Calu3 (cell line): ENCODE measurements around the gene GMDS. TPM values are rescaled to one million over a fixed set of nuclear protein-coding genes. Genes with fewer than 3 reads are reported as not detected.

Experiments used
- BruUV-seq: library from RNA; stranded (reverse); fragments of 400-500 nt; replicated peaks from 2 replicates; lab custom pipeline; 2021; lab: Mats Ljungman, UMichigan
- CTCF ChIA-PET: fragments of 300-600 bp; sonication (Branson Sonifier 250); formaldehyde crosslinking; loops from one replicate; lab custom pipeline; 2022; ENCODE audit warnings: antibody characterized with exemption; lab: Charles Lee
- DNase-seq: peaks from one replicate; pipeline ENCODE4 v3.0.0; 2022
- H3K27ac Mint-ChIP-seq: one replicate; pipeline ENCODE4 v1.8.0; 2022; ENCODE audit warnings: mixed read lengths; ENCODE audit not compliant: unreplicated experiment
- H3K27me3 Mint-ChIP-seq: one replicate; pipeline ENCODE4 v1.8.0; 2022; ENCODE audit warnings: mixed read lengths; ENCODE audit not compliant: unreplicated experiment
- H3K36me3 Mint-ChIP-seq: one replicate; pipeline ENCODE4 v1.8.0; 2022; ENCODE audit warnings: mild to moderate bottlenecking, moderate library complexity, mixed read lengths; ENCODE audit not compliant: insufficient read depth, unreplicated experiment
- H3K4me1 Mint-ChIP-seq: one replicate; pipeline ENCODE4 v1.8.0; 2022; ENCODE audit warnings: mild to moderate bottlenecking, low read depth, mixed read lengths; ENCODE audit not compliant: unreplicated experiment
- H3K4me3 Mint-ChIP-seq: one replicate; pipeline ENCODE4 v1.8.0; 2022; ENCODE audit warnings: mild to moderate bottlenecking, low read depth, moderate library complexity, mixed read lengths; ENCODE audit not compliant: unreplicated experiment
- H3K9me3 Mint-ChIP-seq: one replicate; pipeline ENCODE4 v1.8.0; 2022; ENCODE audit warnings: low read depth, mixed read lengths; ENCODE audit not compliant: unreplicated experiment
- CTCF ChIP-seq: fragments of 200-600 bp; IDR thresholded peaks from one replicate; pipeline ENCODE4 v1.8.0; 2022; ENCODE audit warnings: antibody characterized with exemption; ENCODE audit not compliant: unreplicated experiment
- intact Hi-C: fragments of 100-400 bp; cut with micrococcal nuclease; formaldehyde crosslinking; loops from one replicate; pipeline ENCODE4 v1.10.0; 2022; ENCODE audit not compliant: unreplicated experiment
- total RNA-seq: library from RNA; stranded (reverse); gene quantifications from 2 replicates; pipeline ENCODE4 v1.2.3, GENCODE V29; 2022

The GMDS gene
- total RNA-seq, 1 experiment from 2014 or later: 58.2 TPM

DNA sequence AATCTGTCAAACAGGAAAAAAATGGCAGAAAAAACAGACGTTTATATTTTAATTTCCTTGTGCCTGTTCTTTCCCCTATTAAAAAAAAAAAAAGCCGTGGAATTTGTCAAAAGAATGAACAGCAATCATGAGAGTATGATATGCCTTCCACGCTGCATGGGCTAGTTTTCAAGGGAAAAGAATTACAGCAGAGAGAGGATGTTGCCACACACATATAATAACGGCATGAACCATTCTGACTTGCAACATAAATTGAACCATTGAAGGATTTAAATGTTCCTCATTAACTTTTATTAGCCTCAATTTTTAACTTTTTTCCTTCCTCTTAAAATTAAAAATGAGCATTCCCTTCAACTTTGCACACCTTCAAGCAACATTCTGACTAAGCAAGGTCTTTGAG is 333.9 kb downstream of the GMDS start:
- Mint-ChIP-seq H3K9me3 (no peaks in the 10 kb centered on the region), H3K4me1 (peaks cover 7% of the 10 kb centered on the region), H3K27ac (no peak overlapping the region), H3K4me3 (no peak overlapping the region), H3K27me3 (no peaks in the 10 kb centered on the region), H3K36me3 (no peaks in the 10 kb centered on the region)
- no peak for TF ChIP-seq CTCF
- CTCF ChIA-PET: no interaction called here
- intact Hi-C loops: loop anchor here (10.0 kb wide), 1 partner anchor 147 kb away; no protein-coding TSS in a partner anchor
- BruUV-seq: no TSS peak
- no peak for DNase-seq

DNA sequence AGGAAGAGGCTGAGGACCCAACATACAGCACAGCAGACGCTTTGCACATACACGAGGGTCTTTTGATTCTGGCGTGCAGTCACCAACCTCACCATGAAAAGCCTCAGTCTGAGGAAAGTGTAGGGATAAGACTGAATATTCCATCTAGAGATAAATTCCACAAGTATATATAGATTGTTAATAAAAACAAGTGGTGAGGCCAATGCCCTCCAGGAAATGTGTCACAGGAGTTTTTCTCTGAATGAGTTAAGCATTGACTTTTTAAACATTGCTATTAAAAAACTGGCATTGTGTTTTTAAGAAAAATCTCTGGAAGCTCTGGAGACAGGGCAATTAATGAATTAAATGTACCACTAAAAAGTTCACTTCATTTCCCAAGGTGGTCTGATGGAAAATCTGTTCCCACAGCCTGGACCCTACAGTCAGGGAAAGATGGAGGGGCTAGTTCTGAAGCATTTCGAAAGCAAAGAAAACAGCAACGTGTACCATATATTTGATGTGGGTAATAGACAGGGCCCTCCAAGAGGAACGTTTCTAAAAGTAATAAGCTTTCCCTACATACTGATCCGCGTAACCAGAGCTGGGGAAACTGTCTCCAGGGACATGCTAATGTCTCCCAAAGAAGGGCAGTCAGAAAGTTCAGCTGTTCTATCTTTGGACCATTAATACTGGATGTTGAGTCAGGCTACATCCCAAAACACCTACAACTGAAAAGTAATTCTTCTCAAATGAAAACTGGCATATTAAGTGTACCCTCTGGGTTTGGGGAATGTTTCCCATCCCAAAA is 334.6 kb downstream of the GMDS start:
- CTCF ChIA-PET: no interaction called here
- H3K4me3 Mint-ChIP-seq: no peak overlapping the region
- intact Hi-C loops: loop anchor here (10.0 kb wide), 1 partner anchor 146 kb away; no protein-coding TSS in a partner anchor
- DNase-seq: no peak
- TF ChIP-seq CTCF: no peak
- peaks cover under 1% of the 10 kb centered on the region for H3K4me1 Mint-ChIP-seq
- H3K9me3 Mint-ChIP-seq: no peaks in the 10 kb centered on the region
- BruUV-seq: no TSS peak
- no peak overlapping the region for H3K27ac Mint-ChIP-seq
- no peaks in the 10 kb centered on the region for H3K27me3 Mint-ChIP-seq
- H3K36me3 Mint-ChIP-seq: no peaks in the 10 kb centered on the region

DNA sequence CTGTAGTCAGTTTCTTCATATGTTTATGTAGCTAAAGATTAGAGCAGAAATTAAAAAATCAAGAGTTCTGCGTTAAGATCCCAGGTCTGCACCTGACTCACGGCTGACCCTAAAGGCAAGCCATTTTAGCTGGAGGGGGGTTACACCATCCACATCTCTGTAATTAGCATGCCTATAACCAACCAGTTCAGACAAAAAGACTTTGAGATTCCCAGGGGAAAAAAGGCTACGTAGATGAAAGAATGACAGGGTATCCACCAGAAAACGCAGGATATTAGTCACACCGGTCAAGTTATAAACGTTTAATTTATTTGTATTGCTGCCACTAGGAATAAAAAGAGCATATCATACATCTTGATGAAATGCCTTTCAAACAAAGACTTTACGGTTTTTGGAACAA is 336.6 kb downstream of the GMDS start:
- Mint-ChIP-seq H3K27me3 (no peaks in the 10 kb centered on the region), H3K36me3 (no peaks in the 10 kb centered on the region), H3K9me3 (no peaks in the 10 kb centered on the region), H3K4me1 (no peaks in the 10 kb centered on the region), H3K27ac (no peak overlapping the region), H3K4me3 (no peak overlapping the region)
- no peak for TF ChIP-seq CTCF
- intact Hi-C loops: no loop called here
- no peak for DNase-seq
- CTCF ChIA-PET: no interaction called here
- BruUV-seq: no TSS peak

GRCh38 chr6:1906609-1907008 is 338.8 kb downstream of the GMDS start:
- H3K9me3 Mint-ChIP-seq: no peaks in the 10 kb centered on the region
- no TSS peak for BruUV-seq
- no peak overlapping the region for H3K27ac Mint-ChIP-seq
- H3K36me3 Mint-ChIP-seq: no peaks in the 10 kb centered on the region
- TF ChIP-seq CTCF: no peak
- intact Hi-C loops: no loop called here
- H3K4me3 Mint-ChIP-seq: no peak overlapping the region
- H3K27me3 Mint-ChIP-seq: no peaks in the 10 kb centered on the region
- CTCF ChIA-PET: no interaction called here
- DNase-seq: no peak
- H3K4me1 Mint-ChIP-seq: no peaks in the 10 kb centered on the region
